ENCODE results near the gene ACTR1A. TPM values are rescaled to one million over a fixed set of nuclear protein-coding genes. Genes with fewer than 3 reads are reported as not detected.

ACTR1A gene
- polyA plus RNA-seq, 3 donors: 72.7 to 79.4 (median 79.0) TPM

- Histone ChIP-seq H2AFZ (ENCODE audit: insufficient read depth, low read depth, low read length, poor library complexity, severe bottlenecking) (peak overlapping the region; percentile 89), H3K9ac (ENCODE audit: insufficient read depth, low read length, poor library complexity, severe bottlenecking) (peak overlapping the region; percentile 83), H4K20me1 (ENCODE audit: insufficient read depth, low read length) (no peaks in the 10 kb centered on the region), H3K79me2 (ENCODE audit: insufficient read depth, low read length) (peaks cover 14% of the 10 kb centered on the region), H3K27ac (ENCODE audit: low read depth in 1 of 2, low read length in 2 of 2) (peak overlapping the region; percentile 60 to 98), H3K27me3 (ENCODE audit: control insufficient read depth in 2 of 2, insufficient read depth in 2 of 2, low read length in 2 of 2) (no peaks in the 10 kb centered on the region), H3K4me1 (ENCODE audit: control insufficient read depth in 1 of 2, insufficient read depth in 2 of 2, low read length in 2 of 2) (peaks cover 54 to 66% of the 10 kb centered on the region in 2 donors), H3K4me3 (replicated peaks in 1 of 3; ENCODE audit: low read depth in 2 of 3, low read length in 3 of 3) (peak overlapping the region; percentile 72 to 84 (median 80)), H3K9me3 (replicated peaks in 1 of 2; ENCODE audit: control insufficient read depth in 1 of 2, insufficient read depth in 1 of 2, low read length in 2 of 2) (no peaks in the 10 kb centered on the region), H3K36me3 (replicated peaks in 1 of 2; ENCODE audit: control insufficient read depth in 1 of 2, insufficient read depth in 2 of 2, low read length in 2 of 2) (no peaks in the 10 kb centered on the region), H3K4me2 (replicated peaks; ENCODE audit: extremely low read depth, low read length, poor library complexity, severe bottlenecking) (peak overlapping the region; percentile 96)
- H3K4me3 Mint-ChIP-seq: peak overlapping the region; percentile 89 to 94
- H3K27ac Mint-ChIP-seq: peak overlapping the region; percentile 84 to 93 (median 88)
- intact Hi-C loops (cut with micrococcal nuclease): no loop called here
- H3K27me3 Mint-ChIP-seq (ENCODE audit: low read depth in 3 of 3): peaks cover 0 to 2% (median 0%) of the 10 kb centered on the region in 3 donors
- peaks cover 52% of the 10 kb centered on the region for H3K4me1 Mint-ChIP-seq
- TF ChIP-seq CTCF (IDR thresholded peaks at IDR 0.05): no peak
- H3K36me3 Mint-ChIP-seq: peaks cover 4 to 5% of the 10 kb centered on the region in 2 donors
- WGBS (ENCODE audit: insufficient coverage): 0% methylated on average over 10 of the region's 11 CpGs
- peaks cover 0 to 4% (median 0%) of the 10 kb centered on the region in 7 donors for H3K9me3 Mint-ChIP-seq
- DNase-seq: no peak
Observed at GRCh38 chr10:102450124-102450373, 52.5 kb downstream of the ACTR1A start.

- Histone ChIP-seq H2AFZ (ENCODE audit: insufficient read depth, low read depth, low read length, poor library complexity, severe bottlenecking) (peak overlapping the region; percentile 89), H3K4me3 (replicated peaks in 1 of 3; ENCODE audit: low read depth in 2 of 3, low read length in 3 of 3) (peak overlapping the region; percentile 72 to 84 (median 80)), H4K20me1 (ENCODE audit: insufficient read depth, low read length) (no peaks in the 10 kb centered on the region), H3K4me1 (ENCODE audit: control insufficient read depth in 1 of 2, insufficient read depth in 2 of 2, low read length in 2 of 2) (peaks cover 52 to 66% of the 10 kb centered on the region in 2 donors), H3K4me2 (replicated peaks; ENCODE audit: extremely low read depth, low read length, poor library complexity, severe bottlenecking) (peak overlapping the region; percentile 96), H3K79me2 (ENCODE audit: insufficient read depth, low read length) (peaks cover 14% of the 10 kb centered on the region), H3K9me3 (replicated peaks in 1 of 2; ENCODE audit: control insufficient read depth in 1 of 2, insufficient read depth in 1 of 2, low read length in 2 of 2) (no peaks in the 10 kb centered on the region), H3K36me3 (replicated peaks in 1 of 2; ENCODE audit: control insufficient read depth in 1 of 2, insufficient read depth in 2 of 2, low read length in 2 of 2) (no peaks in the 10 kb centered on the region), H3K9ac (ENCODE audit: insufficient read depth, low read length, poor library complexity, severe bottlenecking) (peak overlapping the region; percentile 83), H3K27me3 (ENCODE audit: control insufficient read depth in 2 of 2, insufficient read depth in 2 of 2, low read length in 2 of 2) (no peaks in the 10 kb centered on the region), H3K27ac (ENCODE audit: low read depth in 1 of 2, low read length in 2 of 2) (peak overlapping the region; percentile 60 to 98)
- Mint-ChIP-seq H3K36me3 (peaks cover 4 to 5% of the 10 kb centered on the region in 2 donors), H3K4me3 (peak overlapping the region; percentile 89 to 94), H3K9me3 (peaks cover 0 to 4% (median 0%) of the 10 kb centered on the region in 7 donors), H3K4me1 (peaks cover 50% of the 10 kb centered on the region), H3K27me3 (ENCODE audit: low read depth in 3 of 3) (peaks cover 0 to 2% (median 0%) of the 10 kb centered on the region in 3 donors), H3K27ac (peak overlapping the region; percentile 84 to 93 (median 88))
- TF ChIP-seq CTCF (IDR thresholded peaks at IDR 0.05): no peak
- DNase-seq: peak in 2 of 3 donors; percentile 35 to 41
- 0% methylated on average over 4 of the region's 30 CpGs for WGBS (ENCODE audit: insufficient coverage)
- intact Hi-C loops (cut with micrococcal nuclease): no loop called here
Observed at GRCh38 chr10:102449321-102450123, 53.0 kb downstream of the ACTR1A start.
